ENCODE results near the gene CAMTA1.

The CAMTA1 gene

DNA sequence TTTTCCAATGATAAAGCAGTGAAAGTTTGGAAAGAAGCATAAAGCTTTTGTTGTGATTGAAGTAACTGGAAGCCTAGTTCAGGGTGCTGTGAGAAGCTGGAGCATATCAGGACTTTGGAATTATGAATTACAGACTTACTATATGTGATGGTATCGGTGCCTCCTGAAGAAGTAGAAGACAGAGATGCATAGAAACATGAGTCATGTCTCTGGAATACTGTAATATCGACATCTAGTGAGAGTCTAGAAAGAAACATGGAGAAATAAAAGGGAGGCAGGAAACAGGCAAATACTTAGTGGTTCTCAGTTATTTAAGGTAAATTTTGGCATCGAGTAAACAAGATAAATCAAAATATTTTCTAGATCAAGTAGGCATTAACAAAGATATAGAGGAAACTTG is 103.0 kb downstream of the CAMTA1 start:
- no peak overlapping the region for H3K9ac ChIP-seq (ENCODE audit: low read length)

DNA sequence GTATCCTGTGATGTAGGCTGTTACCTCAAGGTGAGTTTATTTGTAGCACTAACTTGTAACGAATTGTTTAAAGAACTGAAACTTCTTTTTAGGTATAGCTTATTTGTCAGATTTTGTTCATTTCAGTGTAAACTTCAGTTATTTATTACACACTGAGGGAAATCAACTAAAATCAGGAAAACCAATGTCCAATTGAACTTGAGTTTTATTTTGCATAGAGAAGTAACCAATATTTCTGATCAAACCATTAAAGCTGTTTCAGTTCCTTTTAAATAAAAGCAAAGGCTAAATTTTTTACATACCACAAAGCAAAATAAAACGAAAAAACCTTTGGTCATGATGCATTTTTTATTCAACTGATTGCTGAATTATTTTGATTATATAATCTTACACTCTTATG is 103.6 kb downstream of the CAMTA1 start:
- peaks cover 6% of the 10 kb centered on the region for H3K4me1 ChIP-seq (ENCODE audit: insufficient read depth, low read length)
- peaks cover 6% of the 10 kb centered on the region for H3K36me3 ChIP-seq (ENCODE audit: insufficient read depth, low read length)
- H3K9ac ChIP-seq (ENCODE audit: low read length): no peak overlapping the region
- no peaks in the 10 kb centered on the region for H3K9me3 ChIP-seq (ENCODE audit: low read length)
- no peak overlapping the region for H3K4me3 ChIP-seq (ENCODE audit: low read depth in 1 of 2, low read length in 2 of 2)
- no peaks in the 10 kb centered on the region for H3K27me3 ChIP-seq (ENCODE audit: control insufficient read depth in 1 of 2, insufficient read depth in 2 of 2, low read length in 2 of 2)
- no peak overlapping the region for H3K27ac ChIP-seq (ENCODE audit: low read depth, low read length)

More for the DNA sequence above, 103.0 kb downstream of the CAMTA1 start:
- peaks cover 6% of the 10 kb centered on the region for H3K4me1 ChIP-seq (ENCODE audit: insufficient read depth, low read length)
- peaks cover 6% of the 10 kb centered on the region for H3K36me3 ChIP-seq (ENCODE audit: insufficient read depth, low read length)
- no peak overlapping the region for H3K27ac ChIP-seq (ENCODE audit: low read depth, low read length)
- no peaks in the 10 kb centered on the region for H3K27me3 ChIP-seq (ENCODE audit: control insufficient read depth in 1 of 2, insufficient read depth in 2 of 2, low read length in 2 of 2)
- H3K4me3 ChIP-seq (ENCODE audit: low read depth in 1 of 2, low read length in 2 of 2): no peak overlapping the region
- H3K9me3 ChIP-seq (ENCODE audit: low read length): no peaks in the 10 kb centered on the region

DNA sequence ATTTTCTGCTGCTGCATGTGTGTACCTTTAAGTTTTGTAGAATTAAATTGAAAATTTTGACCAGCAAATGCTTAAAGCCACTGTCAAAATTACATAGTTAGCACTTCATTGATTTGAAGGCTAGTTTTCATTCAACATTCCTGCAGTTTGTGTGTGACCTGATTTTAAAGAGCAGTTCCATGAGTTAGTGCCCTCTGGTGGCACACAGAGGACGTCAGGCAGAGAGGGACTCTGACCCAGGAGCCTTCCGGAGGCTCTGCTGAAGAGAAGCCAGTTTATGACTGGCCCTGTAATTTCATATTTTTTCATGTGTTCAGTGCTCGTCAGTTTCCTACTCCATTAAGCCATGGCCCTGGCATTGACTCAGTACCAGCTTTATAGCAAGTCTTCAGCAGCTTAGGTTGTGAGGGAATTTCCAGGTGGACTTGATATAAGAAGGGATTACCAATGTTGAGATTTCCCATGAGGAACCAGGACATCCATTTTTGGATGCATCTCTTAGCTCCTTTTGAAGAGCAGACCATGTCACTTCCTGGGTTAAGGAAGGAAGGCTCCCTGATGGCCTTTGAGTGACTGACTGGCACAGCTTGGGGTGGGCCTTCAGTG is 104.7 kb downstream of the CAMTA1 start:
- Histone ChIP-seq H3K4me3 (ENCODE audit: low read depth in 1 of 2, low read length in 2 of 2) (no peak overlapping the region), H3K27ac (ENCODE audit: low read depth, low read length) (no peak overlapping the region), H3K9ac (ENCODE audit: low read length) (no peak overlapping the region), H3K27me3 (ENCODE audit: control insufficient read depth in 1 of 2, insufficient read depth in 2 of 2, low read length in 2 of 2) (no peaks in the 10 kb centered on the region), H3K9me3 (ENCODE audit: low read length) (no peaks in the 10 kb centered on the region), H3K36me3 (ENCODE audit: insufficient read depth, low read length) (peaks cover 6% of the 10 kb centered on the region), H3K4me1 (ENCODE audit: insufficient read depth, low read length) (peaks cover 6% of the 10 kb centered on the region)

DNA sequence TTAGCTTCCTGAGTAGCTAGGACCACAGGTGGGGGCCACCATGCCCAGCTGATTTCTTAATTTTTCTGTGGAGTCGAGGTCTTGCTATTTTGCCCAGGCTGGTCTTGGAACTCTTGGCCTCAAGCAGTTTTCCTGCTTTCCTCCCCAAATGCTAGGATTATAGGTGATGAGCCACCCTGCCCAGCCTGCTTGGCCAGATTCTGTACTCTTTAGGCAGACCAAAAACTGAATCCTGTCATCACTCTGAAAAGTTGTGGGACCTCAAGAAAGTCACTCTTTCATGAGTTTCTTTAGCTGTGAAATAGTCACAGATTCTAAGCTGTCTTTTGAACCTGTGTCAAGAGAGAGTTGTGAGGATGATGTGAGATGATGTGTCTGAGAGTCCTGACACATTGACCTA is 105.4 kb downstream of the CAMTA1 start:
- Histone ChIP-seq H3K27ac (ENCODE audit: low read depth, low read length) (no peak overlapping the region), H3K9me3 (ENCODE audit: low read length) (no peaks in the 10 kb centered on the region), H3K9ac (ENCODE audit: low read length) (no peak overlapping the region), H3K36me3 (ENCODE audit: insufficient read depth, low read length) (peaks cover 6% of the 10 kb centered on the region), H3K4me1 (ENCODE audit: insufficient read depth, low read length) (peaks cover 6% of the 10 kb centered on the region), H3K27me3 (ENCODE audit: control insufficient read depth in 1 of 2, insufficient read depth in 2 of 2, low read length in 2 of 2) (no peaks in the 10 kb centered on the region), H3K4me3 (ENCODE audit: low read depth in 1 of 2, low read length in 2 of 2) (no peak overlapping the region)

DNA sequence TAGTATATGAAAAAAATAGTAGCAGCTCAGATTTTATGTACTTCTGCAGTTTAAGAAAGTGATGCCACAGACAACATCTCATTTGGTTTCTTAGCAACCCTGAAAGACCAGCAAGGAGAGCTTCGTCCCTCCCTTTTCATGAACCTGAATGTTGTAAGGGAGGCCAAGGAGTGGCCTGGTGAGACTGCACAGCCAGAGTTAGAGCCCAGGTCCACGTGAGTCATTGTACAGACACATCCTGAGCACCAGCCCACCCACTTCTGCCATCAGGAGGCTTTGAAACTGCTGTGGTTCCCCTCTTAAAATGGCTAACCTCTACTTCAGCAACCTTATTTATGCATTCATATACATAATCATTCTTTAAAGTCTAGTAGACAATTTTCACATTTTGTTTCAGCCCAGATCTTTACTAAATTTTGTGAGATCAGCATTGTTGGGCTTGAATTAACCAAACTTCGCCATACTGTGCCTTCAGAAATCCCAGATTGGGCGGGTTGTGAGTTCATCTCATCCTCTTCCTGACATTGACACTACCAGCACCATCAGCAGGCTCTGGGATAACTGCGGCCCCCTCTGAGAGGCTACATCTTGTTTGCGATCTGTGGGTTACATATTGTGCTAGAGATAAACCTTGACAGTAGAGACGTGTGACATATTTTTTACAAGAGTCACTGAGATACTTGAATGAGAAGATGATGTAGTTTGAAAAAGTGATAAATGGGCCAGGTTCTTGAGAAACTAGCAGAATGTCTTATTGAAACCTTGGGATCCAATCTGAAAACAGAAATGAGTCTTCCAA is 106.7 kb downstream of the CAMTA1 start:
- peaks cover 6% of the 10 kb centered on the region for H3K4me1 ChIP-seq (ENCODE audit: insufficient read depth, low read length)
- H3K9me3 ChIP-seq (ENCODE audit: low read length): no peaks in the 10 kb centered on the region

DNA sequence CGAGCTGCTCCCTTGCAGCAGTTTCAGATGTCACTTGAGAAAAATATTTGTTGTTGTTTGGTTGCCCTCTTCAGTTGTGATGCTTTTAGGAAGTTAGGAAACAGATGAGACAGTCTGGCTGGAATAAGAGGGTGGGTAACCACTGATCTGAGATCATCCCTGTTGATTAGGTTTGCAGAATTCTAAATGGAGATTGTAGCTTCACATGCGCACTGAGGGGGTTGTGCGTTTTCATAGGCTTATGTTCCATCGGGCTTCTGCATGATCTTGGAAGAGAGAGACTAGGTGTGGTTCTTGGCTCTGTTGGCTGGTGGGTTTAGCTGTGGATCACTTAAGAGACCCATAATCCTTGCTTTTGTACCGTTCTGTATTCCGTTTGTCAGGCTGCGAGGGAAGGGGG is 108.1 kb downstream of the CAMTA1 start:
- H3K9me3 ChIP-seq (ENCODE audit: low read length): no peaks in the 10 kb centered on the region
- H3K27ac ChIP-seq (ENCODE audit: low read depth, low read length): no peak overlapping the region
- H3K9ac ChIP-seq (ENCODE audit: low read length): no peak overlapping the region
- H3K4me3 ChIP-seq (ENCODE audit: low read depth in 1 of 2, low read length in 2 of 2): no peak overlapping the region
- H3K4me1 ChIP-seq (ENCODE audit: insufficient read depth, low read length): peaks cover 6% of the 10 kb centered on the region
- H3K36me3 ChIP-seq (ENCODE audit: insufficient read depth, low read length): peaks cover 6% of the 10 kb centered on the region
- no peaks in the 10 kb centered on the region for H3K27me3 ChIP-seq (ENCODE audit: control insufficient read depth in 1 of 2, insufficient read depth in 2 of 2, low read length in 2 of 2)

More for the DNA sequence above, 106.7 kb downstream of the CAMTA1 start:
- Histone ChIP-seq H3K36me3 (ENCODE audit: insufficient read depth, low read length) (peaks cover 6% of the 10 kb centered on the region), H3K27ac (ENCODE audit: low read depth, low read length) (no peak overlapping the region), H3K27me3 (ENCODE audit: control insufficient read depth in 1 of 2, insufficient read depth in 2 of 2, low read length in 2 of 2) (no peaks in the 10 kb centered on the region), H3K4me3 (ENCODE audit: low read depth in 1 of 2, low read length in 2 of 2) (no peak overlapping the region), H3K9ac (ENCODE audit: low read length) (no peak overlapping the region)

DNA sequence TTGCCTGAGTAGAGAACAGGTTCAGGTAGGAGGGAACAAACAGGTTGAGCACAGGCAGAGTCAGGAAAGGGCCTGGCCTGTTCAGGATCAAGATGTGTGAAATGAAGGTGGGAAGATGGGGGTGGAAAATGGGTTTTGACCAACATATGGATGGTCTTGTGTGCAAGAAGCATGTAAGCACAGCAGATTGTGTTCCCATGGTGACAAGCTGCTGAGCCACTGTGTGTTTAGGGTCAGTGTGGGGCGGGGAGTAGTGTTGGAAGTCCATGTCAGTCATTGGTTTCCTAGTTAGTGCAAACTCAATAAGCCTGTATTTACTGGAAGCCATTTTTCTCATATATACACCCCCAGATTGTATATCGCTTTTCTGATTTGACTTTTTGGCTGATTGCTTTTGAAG is 111.9 kb downstream of the CAMTA1 start:
- H3K36me3 ChIP-seq (ENCODE audit: insufficient read depth, low read length): no peaks in the 10 kb centered on the region
- no peaks in the 10 kb centered on the region for H3K4me1 ChIP-seq (ENCODE audit: insufficient read depth, low read length)
- no peaks in the 10 kb centered on the region for H3K27me3 ChIP-seq (ENCODE audit: control insufficient read depth in 1 of 2, insufficient read depth in 2 of 2, low read length in 2 of 2)
- H3K9me3 ChIP-seq (ENCODE audit: low read length): no peaks in the 10 kb centered on the region
- H3K4me3 ChIP-seq (ENCODE audit: low read depth in 1 of 2, low read length in 2 of 2): no peak overlapping the region
- no peak overlapping the region for H3K9ac ChIP-seq (ENCODE audit: low read length)
- H3K27ac ChIP-seq (ENCODE audit: low read depth, low read length): no peak overlapping the region

DNA sequence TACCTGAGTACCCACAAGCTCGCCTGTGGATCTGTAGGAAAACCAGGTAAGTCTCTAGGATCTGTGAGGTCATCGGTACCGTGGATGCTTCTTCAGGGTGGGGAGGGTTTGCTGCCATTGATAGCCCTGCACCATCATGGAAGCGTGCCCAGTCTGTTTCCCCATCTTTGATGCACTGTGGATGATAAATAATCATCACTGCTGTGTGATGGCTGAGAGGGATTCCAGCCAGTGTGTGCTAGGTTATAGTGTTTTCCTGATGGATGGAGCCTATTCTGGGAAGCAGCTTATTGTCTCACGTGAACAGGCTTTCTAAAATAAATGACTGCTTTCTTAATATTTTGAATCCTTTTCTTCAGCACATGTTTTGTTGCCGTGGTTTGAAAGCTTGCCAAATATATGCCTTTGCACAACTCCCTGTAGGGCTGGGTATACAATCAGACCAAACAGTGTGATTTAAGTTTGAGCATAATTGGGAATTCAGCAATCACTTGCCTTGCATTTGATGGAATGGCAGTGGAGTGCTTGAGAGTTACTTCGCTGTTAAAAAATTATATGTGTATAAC is 113.8 kb downstream of the CAMTA1 start:
- Histone ChIP-seq H3K9ac (ENCODE audit: low read length) (no peak overlapping the region), H3K27me3 (ENCODE audit: control insufficient read depth in 1 of 2, insufficient read depth in 2 of 2, low read length in 2 of 2) (no peaks in the 10 kb centered on the region), H3K4me1 (ENCODE audit: insufficient read depth, low read length) (no peaks in the 10 kb centered on the region), H3K36me3 (ENCODE audit: insufficient read depth, low read length) (no peaks in the 10 kb centered on the region), H3K27ac (ENCODE audit: low read depth, low read length) (no peak overlapping the region), H3K9me3 (ENCODE audit: low read length) (no peaks in the 10 kb centered on the region), H3K4me3 (ENCODE audit: low read depth in 1 of 2, low read length in 2 of 2) (no peak overlapping the region)

DNA sequence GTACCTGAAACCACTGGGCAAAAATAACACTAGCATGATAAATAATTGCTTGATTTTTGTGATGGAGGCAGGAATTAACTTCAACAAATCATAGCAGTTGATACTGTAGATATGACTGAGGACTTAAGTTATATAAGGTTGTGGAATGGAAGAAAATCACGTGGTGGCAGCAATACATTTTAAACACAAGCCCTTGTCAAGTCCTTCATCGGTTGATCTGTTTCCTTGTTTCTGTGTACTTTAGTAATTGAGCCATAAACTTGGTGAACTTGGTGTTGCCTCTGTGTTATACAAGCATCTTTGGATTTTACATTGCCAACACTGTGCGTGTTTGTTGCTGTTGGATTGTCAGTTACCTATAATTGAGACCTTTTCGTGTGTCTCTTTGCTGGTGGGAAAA is 114.4 kb downstream of the CAMTA1 start:
- H3K9ac ChIP-seq (ENCODE audit: low read length): no peak overlapping the region
- no peaks in the 10 kb centered on the region for H3K27me3 ChIP-seq (ENCODE audit: control insufficient read depth in 1 of 2, insufficient read depth in 2 of 2, low read length in 2 of 2)
- H3K4me1 ChIP-seq (ENCODE audit: insufficient read depth, low read length): no peaks in the 10 kb centered on the region
- H3K9me3 ChIP-seq (ENCODE audit: low read length): no peaks in the 10 kb centered on the region
- H3K27ac ChIP-seq (ENCODE audit: low read depth, low read length): no peak overlapping the region
- no peaks in the 10 kb centered on the region for H3K36me3 ChIP-seq (ENCODE audit: insufficient read depth, low read length)
- no peak overlapping the region for H3K4me3 ChIP-seq (ENCODE audit: low read depth in 1 of 2, low read length in 2 of 2)

DNA sequence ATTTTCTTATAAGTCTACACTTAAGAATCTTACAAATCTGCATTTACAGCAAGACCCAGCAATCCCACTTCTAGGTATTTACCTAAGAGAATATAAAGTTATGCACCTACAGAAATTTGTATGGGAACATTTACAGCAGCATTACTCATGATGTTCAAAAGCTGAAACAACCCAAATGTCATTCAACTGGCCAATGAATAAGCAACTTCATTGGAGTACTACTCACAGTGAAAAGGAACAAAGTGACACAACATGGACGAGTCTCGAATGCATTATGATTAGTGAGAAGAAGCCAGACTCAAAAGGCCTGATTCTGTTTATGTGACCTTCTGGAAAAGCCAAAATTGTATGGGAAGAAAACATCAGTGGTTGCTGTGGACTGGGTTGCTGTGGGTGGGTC is 116.9 kb downstream of the CAMTA1 start:
- H3K4me1 ChIP-seq (ENCODE audit: insufficient read depth, low read length): no peaks in the 10 kb centered on the region
- no peak overlapping the region for H3K4me3 ChIP-seq (ENCODE audit: low read depth in 1 of 2, low read length in 2 of 2)
- H3K27me3 ChIP-seq (ENCODE audit: control insufficient read depth in 1 of 2, insufficient read depth in 2 of 2, low read length in 2 of 2): no peaks in the 10 kb centered on the region
- H3K36me3 ChIP-seq (ENCODE audit: insufficient read depth, low read length): no peaks in the 10 kb centered on the region
- H3K27ac ChIP-seq (ENCODE audit: low read depth, low read length): no peak overlapping the region
- no peaks in the 10 kb centered on the region for H3K9me3 ChIP-seq (ENCODE audit: low read length)
- no peak overlapping the region for H3K9ac ChIP-seq (ENCODE audit: low read length)

DNA sequence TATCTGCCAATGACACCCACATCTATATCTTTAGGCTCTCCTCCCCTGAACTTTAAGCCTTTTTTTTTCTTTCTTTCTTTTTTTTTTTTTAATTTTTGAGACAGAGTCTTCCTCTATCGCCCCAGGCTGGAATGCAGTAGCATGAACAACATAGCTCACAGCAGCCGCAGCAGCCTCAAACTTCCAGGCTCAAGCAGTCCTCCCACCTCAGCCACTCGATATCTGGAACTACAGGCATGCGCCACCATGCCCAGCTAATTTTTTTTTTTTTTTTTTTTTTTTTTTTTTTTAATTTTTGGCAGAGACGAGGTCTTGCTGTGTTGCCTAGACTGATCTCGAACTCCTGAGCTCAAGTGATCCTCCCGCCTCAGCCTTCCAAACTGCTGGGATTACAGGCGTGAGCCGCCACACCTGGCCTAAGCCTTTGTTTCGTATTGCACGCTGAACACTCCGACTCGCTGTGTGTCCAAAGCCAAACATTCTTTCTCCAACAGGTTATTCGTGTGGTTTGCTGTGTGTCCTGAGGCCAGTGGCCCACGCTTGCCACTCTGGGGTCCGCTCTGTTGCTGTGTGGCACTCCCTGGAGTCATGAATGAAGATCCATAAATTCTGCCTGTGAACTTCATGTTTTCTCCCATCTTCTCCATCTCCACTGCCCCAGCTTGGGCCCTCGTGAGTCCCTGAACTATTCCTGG is 119.4 kb downstream of the CAMTA1 start:
- Histone ChIP-seq H3K9ac (ENCODE audit: low read length) (no peak overlapping the region), H3K36me3 (ENCODE audit: insufficient read depth, low read length) (no peaks in the 10 kb centered on the region), H3K4me1 (ENCODE audit: insufficient read depth, low read length) (no peaks in the 10 kb centered on the region), H3K4me3 (ENCODE audit: low read depth in 1 of 2, low read length in 2 of 2) (no peak overlapping the region), H3K27ac (ENCODE audit: low read depth, low read length) (no peak overlapping the region), H3K9me3 (ENCODE audit: low read length) (no peaks in the 10 kb centered on the region), H3K27me3 (ENCODE audit: control insufficient read depth in 1 of 2, insufficient read depth in 2 of 2, low read length in 2 of 2) (peaks cover 0 to 6% of the 10 kb centered on the region in 2 donors)

Measured in muscle layer of colon (tissue), 2 donors.